DOHH2 (cell line): ENCODE data around the gene G2E3.
A peak's percentile ranks its signal among the peaks of the same experiment; 100 is the strongest.

Experiments used
- H3F3A ChIP-seq: fragments of 200-600 bp; sonication (generic), shearing (Covaris generic); 2 replicates; pipeline ENCODE4 v1.6.0; 2016; ENCODE audit warnings: antibody characterized with exemption, mild to moderate bottlenecking; ENCODE audit not compliant: control insufficient read depth, insufficient read depth
- H3K27ac ChIP-seq: fragments of 200-600 bp; sonication (generic); 2 replicates; pipeline ENCODE4 v1.5.1; 2014; ENCODE audit warnings: low read depth, mild to moderate bottlenecking, low read length, moderate library complexity
- H3K27me3 ChIP-seq: fragments of 200-600 bp; sonication (generic); 2 replicates; pipeline ENCODE4 v1.6.1; 2014; ENCODE audit warnings: mild to moderate bottlenecking, low read length, mixed read lengths; ENCODE audit not compliant: control insufficient read depth
- H3K36me3 ChIP-seq: fragments of 200-600 bp; sonication (generic); 2 replicates; pipeline ENCODE4 v1.6.1; 2014; ENCODE audit warnings: mild to moderate bottlenecking, low read length, moderate library complexity, mixed read lengths; ENCODE audit not compliant: control insufficient read depth
- H3K4me1 ChIP-seq: fragments of 200-600 bp; sonication (generic); 2 replicates; pipeline ENCODE4 v1.6.1; 2014; ENCODE audit warnings: mild to moderate bottlenecking, low read length, mixed read lengths; ENCODE audit not compliant: control insufficient read depth
- H3K4me2 ChIP-seq: fragments of 200-600 bp; sonication (generic); 2 replicates; pipeline ENCODE4 v1.6.0; 2014; ENCODE audit warnings: mild to moderate bottlenecking, low read length, moderate library complexity
- H3K4me3 ChIP-seq: fragments of 200-600 bp; sonication (generic); 2 replicates; pipeline ENCODE4 v1.5.1; 2014; ENCODE audit warnings: mild to moderate bottlenecking, low read length, mixed read lengths
- H3K79me2 ChIP-seq: fragments of 200-600 bp; sonication (generic); 2 replicates; pipeline ENCODE4 v1.6.1; 2014; ENCODE audit warnings: mild to moderate bottlenecking, low read length, mixed read lengths; ENCODE audit not compliant: control insufficient read depth
- H3K9me2 ChIP-seq: fragments of 200-600 bp; sonication (generic); replicated peaks from 2 replicates; pipeline ENCODE4 v1.6.1; 2014; ENCODE audit warnings: mild to moderate bottlenecking, low read length, mixed read lengths; ENCODE audit not compliant: control insufficient read depth
- H3K9me3 ChIP-seq: fragments of 200-600 bp; sonication (generic); 2 replicates; pipeline ENCODE4 v1.6.1; 2014; ENCODE audit warnings: antibody characterized with exemption, low read length, mixed read lengths; ENCODE audit not compliant: control insufficient read depth, insufficient read depth
- H4K20me1 ChIP-seq: fragments of 200-600 bp; sonication (generic); 2 replicates; pipeline ENCODE4 v1.6.0; 2014; ENCODE audit warnings: low read depth, mild to moderate bottlenecking, antibody characterized with exemption, low read length, moderate library complexity; ENCODE audit not compliant: control insufficient read depth, insufficient read depth
- EZH2phosphoT487 ChIP-seq: fragments of 200-600 bp; sonication (generic); IDR thresholded peaks from 2 replicates; pipeline ENCODE4 v1.6.1; 2017; ENCODE audit warnings: borderline replicate concordance, mild to moderate bottlenecking, antibody characterized with exemption, low read length, moderate library complexity, mixed read lengths
- TF ChIP-seq, protein P1 (sequence below): fragments of 200-600 bp; sonication (generic); IDR thresholded peaks from one replicate; pipeline ENCODE4 v1.5.1; 2014; ENCODE audit warnings: antibody characterized with exemption, mild to moderate bottlenecking, low read depth, low read length; ENCODE audit not compliant: poor library complexity, severe bottlenecking

G2E3 gene

DNA sequence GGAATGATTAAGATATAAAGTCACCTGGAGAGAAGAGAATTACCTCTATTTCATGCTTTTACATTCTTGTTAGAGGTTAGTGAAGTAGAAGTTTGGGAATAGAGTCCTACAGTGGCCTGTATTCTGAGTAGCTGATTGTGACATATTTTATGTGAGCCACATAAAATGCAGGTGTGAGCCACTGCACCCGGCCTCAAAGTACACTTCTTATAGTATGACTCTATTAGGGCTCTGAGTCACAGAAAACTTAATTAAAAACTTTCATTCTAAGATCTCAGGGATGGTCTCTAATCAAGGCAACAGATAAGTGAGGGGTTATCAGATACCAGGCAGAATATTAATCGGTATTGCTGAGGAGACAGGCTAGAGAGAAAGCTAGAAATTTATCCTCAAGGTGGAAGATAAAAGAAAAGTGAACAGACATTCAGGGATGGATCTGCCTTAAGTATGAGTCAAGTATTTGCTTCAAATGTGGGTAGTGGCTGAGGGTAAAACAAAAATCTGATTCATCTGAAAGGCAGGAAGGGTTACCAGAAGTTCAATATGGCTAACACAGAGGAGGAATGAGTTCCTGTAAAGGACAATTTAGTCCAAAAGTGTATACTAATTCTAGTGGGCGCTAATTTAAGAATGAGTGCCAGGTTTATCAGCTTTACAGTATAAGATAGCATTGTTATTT is 5.5 kb upstream of the G2E3 start:
- Histone ChIP-seq H3K4me1 (peaks cover 11% of the 10 kb centered on the region), H3K4me3 (no peak overlapping the region), H3K79me2 (no peaks in the 10 kb centered on the region), H3F3A (0 out of 2 replicates have a peak, but pooled peaks cover 2% of the 10 kb centered on the region), H4K20me1 (no peaks in the 10 kb centered on the region), H3K4me2 (0 out of 2 replicates have a peak overlapping the region, but pooled peaks have one; percentile 27), H3K9me2 (no peaks in the 10 kb centered on the region), H3K27me3 (no peaks in the 10 kb centered on the region), H3K9me3 (no peaks in the 10 kb centered on the region), H3K36me3 (no peaks in the 10 kb centered on the region), H3K27ac (no peak overlapping the region)
- no peak for TF ChIP-seq EZH2phosphoT487
- TF ChIP-seq, protein P1, sequence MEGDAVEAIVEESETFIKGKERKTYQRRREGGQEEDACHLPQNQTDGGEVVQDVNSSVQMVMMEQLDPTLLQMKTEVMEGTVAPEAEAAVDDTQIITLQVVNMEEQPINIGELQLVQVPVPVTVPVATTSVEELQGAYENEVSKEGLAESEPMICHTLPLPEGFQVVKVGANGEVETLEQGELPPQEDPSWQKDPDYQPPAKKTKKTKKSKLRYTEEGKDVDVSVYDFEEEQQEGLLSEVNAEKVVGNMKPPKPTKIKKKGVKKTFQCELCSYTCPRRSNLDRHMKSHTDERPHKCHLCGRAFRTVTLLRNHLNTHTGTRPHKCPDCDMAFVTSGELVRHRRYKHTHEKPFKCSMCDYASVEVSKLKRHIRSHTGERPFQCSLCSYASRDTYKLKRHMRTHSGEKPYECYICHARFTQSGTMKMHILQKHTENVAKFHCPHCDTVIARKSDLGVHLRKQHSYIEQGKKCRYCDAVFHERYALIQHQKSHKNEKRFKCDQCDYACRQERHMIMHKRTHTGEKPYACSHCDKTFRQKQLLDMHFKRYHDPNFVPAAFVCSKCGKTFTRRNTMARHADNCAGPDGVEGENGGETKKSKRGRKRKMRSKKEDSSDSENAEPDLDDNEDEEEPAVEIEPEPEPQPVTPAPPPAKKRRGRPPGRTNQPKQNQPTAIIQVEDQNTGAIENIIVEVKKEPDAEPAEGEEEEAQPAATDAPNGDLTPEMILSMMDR: no peak

DNA sequence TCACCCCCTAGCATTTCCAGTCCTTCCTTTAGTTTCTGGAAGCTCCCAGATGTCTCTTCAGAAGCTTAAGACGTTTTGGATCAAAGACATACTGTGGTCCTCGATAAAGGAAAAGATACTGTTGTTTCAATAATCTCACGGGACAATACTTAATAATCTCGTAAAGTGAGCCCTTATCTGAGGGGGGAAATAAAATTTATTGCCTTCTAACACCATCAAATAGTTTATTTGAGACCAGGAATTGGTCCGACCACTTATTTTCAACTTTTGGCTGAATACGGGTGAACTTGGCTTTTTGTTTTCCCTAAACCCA is 640 bp upstream of the G2E3 start:
- Histone ChIP-seq H3K9me2 (no peaks in the 10 kb centered on the region), H3K9me3 (no peaks in the 10 kb centered on the region), H3K27ac (no peak overlapping the region), H3K79me2 (peaks cover 44% of the 10 kb centered on the region), H3F3A (0 out of 2 replicates have a peak, but pooled peaks cover 2% of the 10 kb centered on the region), H3K36me3 (peaks cover 34% of the 10 kb centered on the region), H3K4me1 (peaks cover 25% of the 10 kb centered on the region), H3K4me3 (peak overlapping the region; percentile 89), H4K20me1 (peaks cover 7% of the 10 kb centered on the region; the same call in 1 of the 2 replicates), H3K4me2 (peak overlapping the region; percentile 89), H3K27me3 (no peaks in the 10 kb centered on the region)
- TF ChIP-seq EZH2phosphoT487: no peak
- TF ChIP-seq, protein P1: no peak

DNA sequence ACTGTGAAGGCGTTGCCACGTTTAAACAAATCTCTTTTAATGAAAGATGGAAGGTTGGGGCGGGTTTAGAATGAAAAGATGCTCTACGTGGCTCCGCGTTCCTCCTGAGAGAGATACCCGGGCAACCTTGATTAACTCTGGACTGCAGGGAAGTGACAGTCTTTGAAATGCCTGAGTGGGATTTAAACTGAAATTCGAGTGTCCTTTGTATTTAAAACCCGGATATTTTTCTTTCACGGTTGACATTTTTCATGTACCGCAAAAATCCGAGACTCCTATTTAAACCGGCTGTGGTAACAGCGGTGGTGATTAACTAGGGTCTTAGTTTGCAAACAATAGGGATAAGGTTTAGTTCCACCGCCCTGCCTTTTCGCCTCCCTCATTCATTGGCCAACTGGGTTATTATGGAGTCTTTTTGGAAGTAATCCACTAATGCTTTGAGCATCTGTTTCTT is 707 bp downstream of the G2E3 start:
- Histone ChIP-seq H3K4me2 (peak overlapping the region; percentile 89), H3K27ac (peak overlapping the region; percentile 68), H3K79me2 (peaks cover 57% of the 10 kb centered on the region), H3K9me3 (no peaks in the 10 kb centered on the region), H3F3A (0 out of 2 replicates have a peak, but pooled peaks cover 2% of the 10 kb centered on the region), H3K4me1 (peaks cover 21% of the 10 kb centered on the region), H4K20me1 (peaks cover 7% of the 10 kb centered on the region; the same call in 1 of the 2 replicates), H3K27me3 (no peaks in the 10 kb centered on the region), H3K36me3 (peaks cover 46% of the 10 kb centered on the region), H3K4me3 (peak overlapping the region; percentile 89), H3K9me2 (no peaks in the 10 kb centered on the region)
- TF ChIP-seq EZH2phosphoT487: no peak
- TF ChIP-seq, protein P1: no peak
